HL-60 (cell line): ENCODE results near the gene NLGN1.

Source experiments
- POLR2AphosphoS5 ChIP-seq: IDR thresholded peaks from 2 replicates; pipeline ENCODE4 v1.6.1; 2012; ENCODE audit warnings: low read depth
- REST ChIP-seq: IDR thresholded peaks from 2 replicates; pipeline ENCODE4 v1.6.1; 2012; ENCODE audit warnings: low read depth; ENCODE audit not compliant: insufficient replicate concordance
- TF ChIP-seq, protein P1 (sequence below): IDR thresholded peaks from one replicate; pipeline ENCODE4 v1.5.1; 2011; ENCODE audit warnings: low read length, control low read depth, inconsistent platforms; ENCODE audit not compliant: insufficient read depth

DNA sequence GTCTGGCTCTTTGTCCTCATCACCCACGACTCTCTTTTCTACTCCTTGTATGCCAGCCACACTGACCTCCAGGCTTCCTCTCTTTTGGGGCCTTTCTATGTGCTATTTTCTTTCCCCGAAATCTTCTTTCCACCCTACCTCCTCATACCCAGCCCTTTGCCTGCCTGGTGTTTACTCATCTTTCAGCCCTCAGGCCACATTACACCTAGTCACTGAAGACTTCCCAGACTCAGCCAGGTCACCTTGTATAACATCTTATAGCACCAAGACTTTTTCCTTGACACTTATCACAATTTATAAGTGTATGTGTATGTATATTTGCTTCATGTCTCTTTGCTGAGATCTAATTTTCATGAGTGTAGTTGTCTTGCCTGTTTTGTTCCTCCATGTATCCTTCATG, 396.4 kb downstream of the NLGN1 start:
- TF ChIP-seq, protein P1, sequence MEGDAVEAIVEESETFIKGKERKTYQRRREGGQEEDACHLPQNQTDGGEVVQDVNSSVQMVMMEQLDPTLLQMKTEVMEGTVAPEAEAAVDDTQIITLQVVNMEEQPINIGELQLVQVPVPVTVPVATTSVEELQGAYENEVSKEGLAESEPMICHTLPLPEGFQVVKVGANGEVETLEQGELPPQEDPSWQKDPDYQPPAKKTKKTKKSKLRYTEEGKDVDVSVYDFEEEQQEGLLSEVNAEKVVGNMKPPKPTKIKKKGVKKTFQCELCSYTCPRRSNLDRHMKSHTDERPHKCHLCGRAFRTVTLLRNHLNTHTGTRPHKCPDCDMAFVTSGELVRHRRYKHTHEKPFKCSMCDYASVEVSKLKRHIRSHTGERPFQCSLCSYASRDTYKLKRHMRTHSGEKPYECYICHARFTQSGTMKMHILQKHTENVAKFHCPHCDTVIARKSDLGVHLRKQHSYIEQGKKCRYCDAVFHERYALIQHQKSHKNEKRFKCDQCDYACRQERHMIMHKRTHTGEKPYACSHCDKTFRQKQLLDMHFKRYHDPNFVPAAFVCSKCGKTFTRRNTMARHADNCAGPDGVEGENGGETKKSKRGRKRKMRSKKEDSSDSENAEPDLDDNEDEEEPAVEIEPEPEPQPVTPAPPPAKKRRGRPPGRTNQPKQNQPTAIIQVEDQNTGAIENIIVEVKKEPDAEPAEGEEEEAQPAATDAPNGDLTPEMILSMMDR: no peak
- no peak for TF ChIP-seq REST
- TF ChIP-seq POLR2AphosphoS5: no peak
